Type B pancreatic cell (in vitro differentiated cells): ENCODE measurements around the gene DNAH10. TPM values are rescaled to one million over a fixed set of nuclear protein-coding genes. Genes with fewer than 3 reads are reported as not detected.

ENCODE experiments used
- DNase-seq: peaks from one replicate; pipeline ENCODE4 v3.0.0; 2021; ENCODE audit warnings: mixed read lengths; ENCODE audit not compliant: unreplicated experiment; ENCODE audit errors: extremely low spot score
- H3K27ac Mint-ChIP-seq: 2 replicates; pipeline ENCODE4 v1.8.0; 2021; ENCODE audit warnings: mild to moderate bottlenecking, mixed read lengths
- H3K27me3 Mint-ChIP-seq: 2 replicates; pipeline ENCODE4 v1.8.0; 2021; ENCODE audit warnings: mixed read lengths
- H3K36me3 Mint-ChIP-seq: 2 replicates; pipeline ENCODE4 v1.8.0; 2021; ENCODE audit warnings: mixed read lengths
- H3K4me1 Mint-ChIP-seq: one replicate; pipeline ENCODE4 v1.8.0; 2021; ENCODE audit warnings: mixed read lengths; ENCODE audit not compliant: unreplicated experiment
- H3K4me3 Mint-ChIP-seq: 2 replicates; pipeline ENCODE4 v1.8.0; 2021; ENCODE audit warnings: mild to moderate bottlenecking, mixed read lengths
- H3K9me3 Mint-ChIP-seq: 2 replicates; pipeline ENCODE4 v1.8.0; 2021; ENCODE audit warnings: mixed read lengths
- total RNA-seq: library from RNA; stranded (reverse); gene quantifications from 2 replicates; pipeline ENCODE4 v1.2.1, GENCODE V29; 2021; ENCODE audit warnings: low replicate concordance
- TF ChIP-seq, protein P1 (sequence below): fragments of 200-600 bp; sonication (generic); conservative IDR thresholded peaks from 2 replicates; pipeline ENCODE4 v1.5.0; 2021; ENCODE audit warnings: antibody characterized with exemption, mild to moderate bottlenecking

DNAH10 gene
- total RNA-seq, 1 donor from 2014 or later: 0.56 TPM

- no peak for DNase-seq
- H3K27me3 Mint-ChIP-seq: no peaks in the 10 kb centered on the region
- TF ChIP-seq, protein P1, sequence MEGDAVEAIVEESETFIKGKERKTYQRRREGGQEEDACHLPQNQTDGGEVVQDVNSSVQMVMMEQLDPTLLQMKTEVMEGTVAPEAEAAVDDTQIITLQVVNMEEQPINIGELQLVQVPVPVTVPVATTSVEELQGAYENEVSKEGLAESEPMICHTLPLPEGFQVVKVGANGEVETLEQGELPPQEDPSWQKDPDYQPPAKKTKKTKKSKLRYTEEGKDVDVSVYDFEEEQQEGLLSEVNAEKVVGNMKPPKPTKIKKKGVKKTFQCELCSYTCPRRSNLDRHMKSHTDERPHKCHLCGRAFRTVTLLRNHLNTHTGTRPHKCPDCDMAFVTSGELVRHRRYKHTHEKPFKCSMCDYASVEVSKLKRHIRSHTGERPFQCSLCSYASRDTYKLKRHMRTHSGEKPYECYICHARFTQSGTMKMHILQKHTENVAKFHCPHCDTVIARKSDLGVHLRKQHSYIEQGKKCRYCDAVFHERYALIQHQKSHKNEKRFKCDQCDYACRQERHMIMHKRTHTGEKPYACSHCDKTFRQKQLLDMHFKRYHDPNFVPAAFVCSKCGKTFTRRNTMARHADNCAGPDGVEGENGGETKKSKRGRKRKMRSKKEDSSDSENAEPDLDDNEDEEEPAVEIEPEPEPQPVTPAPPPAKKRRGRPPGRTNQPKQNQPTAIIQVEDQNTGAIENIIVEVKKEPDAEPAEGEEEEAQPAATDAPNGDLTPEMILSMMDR: no peak
- no peak overlapping the region for H3K4me3 Mint-ChIP-seq
- H3K4me1 Mint-ChIP-seq: peaks cover 21% of the 10 kb centered on the region
- no peaks in the 10 kb centered on the region for H3K9me3 Mint-ChIP-seq
- H3K36me3 Mint-ChIP-seq: peaks cover 4% of the 10 kb centered on the region
- no peak overlapping the region for H3K27ac Mint-ChIP-seq
Observed at GRCh38 chr12:123715195-123715594, 46.9 kb upstream of the DNAH10 start.

GRCh38 chr12:123717350-123717749 lies 44.8 kb upstream of the DNAH10 start:
- H3K27ac Mint-ChIP-seq: no peak overlapping the region
- no peaks in the 10 kb centered on the region for H3K9me3 Mint-ChIP-seq
- H3K36me3 Mint-ChIP-seq: peaks cover 4% of the 10 kb centered on the region
- TF ChIP-seq, protein P1: no peak
- H3K4me1 Mint-ChIP-seq: peaks cover 17% of the 10 kb centered on the region
- no peaks in the 10 kb centered on the region for H3K27me3 Mint-ChIP-seq
- DNase-seq: no peak
- H3K4me3 Mint-ChIP-seq: no peak overlapping the region

GRCh38 chr12:123720141-123720814 lies 41.8 kb upstream of the DNAH10 start:
- no peak overlapping the region for H3K4me3 Mint-ChIP-seq
- TF ChIP-seq, protein P1: no peak
- H3K9me3 Mint-ChIP-seq: no peaks in the 10 kb centered on the region
- peak overlapping the region; percentile 69 for H3K27ac Mint-ChIP-seq
- no peak for DNase-seq
- H3K36me3 Mint-ChIP-seq: peaks cover 4% of the 10 kb centered on the region
- H3K4me1 Mint-ChIP-seq: no peaks in the 10 kb centered on the region
- H3K27me3 Mint-ChIP-seq: no peaks in the 10 kb centered on the region

- H3K4me3 Mint-ChIP-seq: no peak overlapping the region
- no peaks in the 10 kb centered on the region for H3K27me3 Mint-ChIP-seq
- no peak overlapping the region for H3K27ac Mint-ChIP-seq
- H3K9me3 Mint-ChIP-seq: no peaks in the 10 kb centered on the region
- peaks cover 9% of the 10 kb centered on the region for H3K36me3 Mint-ChIP-seq
- no peaks in the 10 kb centered on the region for H3K4me1 Mint-ChIP-seq
- TF ChIP-seq, protein P1: no peak
- no peak for DNase-seq
Observed at GRCh38 chr12:123721245-123721644, 40.9 kb upstream of the DNAH10 start.

GRCh38 chr12:123723011-123723410 lies 39.1 kb upstream of the DNAH10 start:
- TF ChIP-seq, protein P1: no peak
- Mint-ChIP-seq H3K9me3 (no peaks in the 10 kb centered on the region), H3K27ac (no peak overlapping the region), H3K4me1 (no peaks in the 10 kb centered on the region), H3K36me3 (peaks cover 9% of the 10 kb centered on the region), H3K4me3 (no peak overlapping the region), H3K27me3 (no peaks in the 10 kb centered on the region)
- DNase-seq: no peak
